Keratinocyte (primary cell): Measurements from ENCODE around the gene PLXDC1. TPM values are rescaled to one million over a fixed set of nuclear protein-coding genes. Genes with fewer than 3 reads are reported as not detected.

Experiments used
- DNase-seq: peaks from one replicate; pipeline ENCODE4 v3.0.0-alpha.2; 2011; ENCODE audit warnings: low read depth, missing footprints, low spot score
- FAIRE-seq: peaks from 2 replicates; lab custom pipeline; 2011; peaks lifted over from hg19 to GRCh38; lab: Jason Lieb, UNC
- H2AFZ ChIP-seq: 2 replicates; pipeline ENCODE4 v1.6.0; 2012; ENCODE audit warnings: low read length, control low read depth, inconsistent platforms; ENCODE audit not compliant: control insufficient read depth
- H3K27ac ChIP-seq: 2 replicates; pipeline ENCODE4 v1.5.1; 2011; ENCODE audit warnings: low read length; ENCODE audit not compliant: control insufficient read depth, insufficient read depth
- H3K27me3 ChIP-seq: 3 replicates; pipeline ENCODE4 v1.6.0; 2011; ENCODE audit warnings: low read length; ENCODE audit not compliant: control insufficient read depth, insufficient read depth; ENCODE audit errors: extremely low read depth
- H3K36me3 ChIP-seq, 2 experiments: 2 replicates in 1 of 2; 3 replicates in 1 of 2; pipeline ENCODE4 v1.5.1; 2011; ENCODE audit warnings: low read length in 2 of 2, mild to moderate bottlenecking in 1 of 2; ENCODE audit not compliant: control insufficient read depth in 2 of 2, insufficient read depth in 2 of 2; ENCODE audit errors: extremely low read depth in 1 of 2
- H3K4me1 ChIP-seq: 3 replicates; pipeline ENCODE4 v1.5.1; 2011; ENCODE audit warnings: low read length; ENCODE audit not compliant: control insufficient read depth, insufficient read depth; ENCODE audit errors: extremely low read depth
- H3K4me2 ChIP-seq: 3 replicates; pipeline ENCODE4 v1.6.0; 2011; ENCODE audit warnings: low read depth, low read length; ENCODE audit not compliant: control insufficient read depth, insufficient read depth; ENCODE audit errors: extremely low read depth
- H3K4me3 ChIP-seq, 3 experiments: fragments of 200-600 bp in 1 of 3; sonication (generic) in 1 of 3; 2 replicates in 2 of 3; 3 replicates in 1 of 3; pipeline ENCODE4 v1.5.1; 2011 to 2016; ENCODE audit warnings: low read length in 3 of 3, mild to moderate bottlenecking in 3 of 3, control low read depth in 2 of 3, inconsistent platforms in 1 of 3, low read depth in 1 of 3, mixed read lengths in 1 of 3, mixed run types in 1 of 3, moderate library complexity in 1 of 3; ENCODE audit not compliant: control insufficient read depth in 2 of 3, insufficient read depth in 2 of 3; ENCODE audit errors: extremely low read depth in 1 of 3
- H3K79me2 ChIP-seq: 2 replicates; pipeline ENCODE4 v1.6.0; 2012; ENCODE audit warnings: low read length; ENCODE audit not compliant: control insufficient read depth, insufficient read depth
- H3K9ac ChIP-seq: 3 replicates; pipeline ENCODE4 v1.6.0; 2011; ENCODE audit warnings: low read length; ENCODE audit not compliant: control insufficient read depth, insufficient read depth; ENCODE audit errors: extremely low read depth
- H3K9me1 ChIP-seq: 3 replicates; pipeline ENCODE4 v1.6.0; 2011; ENCODE audit warnings: low read length; ENCODE audit not compliant: control insufficient read depth, insufficient read depth; ENCODE audit errors: extremely low read depth
- H3K9me3 ChIP-seq: 2 replicates; pipeline ENCODE4 v1.5.1; 2012; ENCODE audit warnings: low read depth, low read length; ENCODE audit not compliant: control insufficient read depth
- H4K20me1 ChIP-seq: 3 replicates; pipeline ENCODE4 v1.6.0; 2011; ENCODE audit warnings: low read length; ENCODE audit not compliant: control insufficient read depth, insufficient read depth; ENCODE audit errors: extremely low read depth
- CTCF ChIP-seq, 3 experiments: IDR thresholded peaks in 1 of 3; conservative IDR thresholded peaks in 1 of 3; optimal IDR thresholded peaks in 1 of 3; 2 replicates in 2 of 3; 3 replicates in 1 of 3; pipeline versions ENCODE3 to v1.5.1; 2011; ENCODE audit warnings: low read length in 3 of 3, mild to moderate bottlenecking in 3 of 3, moderate library complexity in 2 of 3, control low read depth in 1 of 3, inconsistent platforms in 1 of 3; ENCODE audit not compliant: insufficient read depth in 2 of 3; ENCODE audit errors: extremely low read depth in 1 of 3
- EZH2 ChIP-seq: IDR thresholded peaks from one replicate; pipeline ENCODE4 v1.6.1; 2012; ENCODE audit warnings: inconsistent platforms, mild to moderate bottlenecking, low read length, moderate library complexity
- dilution Hi-C: fragments of 300-500 bp; cut with MboI; formaldehyde crosslinking; loops from one replicate; pipeline ENCODE4 v1.7.0; 2020; ENCODE audit warnings: low sequenced_read_pairs; ENCODE audit not compliant: extremely low pct_ligation_motif_present
- polyA plus RNA-seq, 5 experiments: library from polyadenylated mRNA; depleted of rRNA in 3 of 5; stranded (reverse) in 3 of 5; stranded (forward) in 1 of 5; unstranded in 1 of 5; fragments of >200 nt; gene quantifications; 1 replicate in 1 of 5; 2 replicates in 3 of 5; 3 replicates in 1 of 5; pipeline versions ENCODE4 v1.2.1 to v1.2.3, GENCODE V29; 2011 to 2012; ENCODE audit warnings: missing spikeins in 2 of 5, low read depth in 1 of 5, low replicate concordance in 1 of 5

Gene PLXDC1
- polyA plus RNA-seq, 1 donor (not counting 4 experiments of a cell fraction or from before 2014, with no cell fraction given): 0.35 TPM

GRCh38 chr17:39051001-39051585 lies 100.3 kb downstream of the PLXDC1 start:
- Histone ChIP-seq H3K4me2 (no peak overlapping the region), H3K4me1 (no peaks in the 10 kb centered on the region), H3K79me2 (no peaks in the 10 kb centered on the region), H3K9ac (no peak overlapping the region), H3K9me1 (no peaks in the 10 kb centered on the region), H3K4me3 (no peak overlapping the region), H3K9me3 (peaks cover 6% of the 10 kb centered on the region), H2AFZ (no peak overlapping the region), H3K27ac (no peak overlapping the region), H3K27me3 (no peaks in the 10 kb centered on the region), H4K20me1 (no peaks in the 10 kb centered on the region), H3K36me3 (no peaks in the 10 kb centered on the region)
- DNase-seq: no peak
- dilution Hi-C loops: no loop called here
- no peak for FAIRE-seq
- TF ChIP-seq CTCF (optimal IDR thresholded peaks at IDR 0.05 in 1 of 3, IDR thresholded peaks at IDR 0.05 in 1 of 3, conservative IDR thresholded peaks at IDR 0.05 in 1 of 3; ENCODE audit: extremely low read depth in 1 of 3, insufficient read depth in 2 of 3, low read length in 3 of 3): no peak

GRCh38 chr17:39045948-39046679 lies 105.3 kb downstream of the PLXDC1 start:
- Histone ChIP-seq H3K9me1 (no peaks in the 10 kb centered on the region), H3K4me1 (no peaks in the 10 kb centered on the region), H3K27ac (no peak overlapping the region), H3K9me3 (peaks cover 10% of the 10 kb centered on the region), H3K4me3 (no peak overlapping the region), H3K4me2 (no peak overlapping the region), H3K9ac (no peak overlapping the region), H2AFZ (no peak overlapping the region), H3K79me2 (no peaks in the 10 kb centered on the region), H3K36me3 (no peaks in the 10 kb centered on the region), H4K20me1 (no peaks in the 10 kb centered on the region), H3K27me3 (peaks cover 5% of the 10 kb centered on the region)
- dilution Hi-C loops: no loop called here
- no peak for DNase-seq
- FAIRE-seq: no peak
- TF ChIP-seq CTCF (optimal IDR thresholded peaks at IDR 0.05 in 1 of 3, IDR thresholded peaks at IDR 0.05 in 1 of 3, conservative IDR thresholded peaks at IDR 0.05 in 1 of 3; ENCODE audit: extremely low read depth in 1 of 3, insufficient read depth in 2 of 3, low read length in 3 of 3) (no peak), EZH2 (no peak)
